ENCODE data around the gene TSPAN19.

- TF ChIP-seq CTCF (IDR thresholded peaks at IDR 0.05; ENCODE audit: insufficient read depth, low read length) (no peak), SPI1 (IDR thresholded peaks at IDR 0.05; ENCODE audit: borderline replicate concordance, low read depth) (no peak), POLR2AphosphoS5 (IDR thresholded peaks at IDR 0.05; ENCODE audit: low read depth) (no peak), REST (IDR thresholded peaks at IDR 0.05; ENCODE audit: insufficient replicate concordance, low read depth) (no peak), GABPA (IDR thresholded peaks at IDR 0.05; ENCODE audit: low read depth) (no peak)
These were observed 24.8 kb upstream of the TSPAN19 start for GRCh38 chr12:85060916-85061315.

Data from HL-60 (cell line).